DMS 273 treated with DMSO at 0.1 percent for 48 hours (cell line): ENCODE data around the gene AUTS2.
A peak's percentile ranks its signal among the peaks of the same experiment; 100 is the strongest.

Experiments used
- DNase-seq: peaks from one replicate; lab custom pipeline; 2025; lab: John Stamatoyannopoulos, UW

AUTS2 gene

DNA sequence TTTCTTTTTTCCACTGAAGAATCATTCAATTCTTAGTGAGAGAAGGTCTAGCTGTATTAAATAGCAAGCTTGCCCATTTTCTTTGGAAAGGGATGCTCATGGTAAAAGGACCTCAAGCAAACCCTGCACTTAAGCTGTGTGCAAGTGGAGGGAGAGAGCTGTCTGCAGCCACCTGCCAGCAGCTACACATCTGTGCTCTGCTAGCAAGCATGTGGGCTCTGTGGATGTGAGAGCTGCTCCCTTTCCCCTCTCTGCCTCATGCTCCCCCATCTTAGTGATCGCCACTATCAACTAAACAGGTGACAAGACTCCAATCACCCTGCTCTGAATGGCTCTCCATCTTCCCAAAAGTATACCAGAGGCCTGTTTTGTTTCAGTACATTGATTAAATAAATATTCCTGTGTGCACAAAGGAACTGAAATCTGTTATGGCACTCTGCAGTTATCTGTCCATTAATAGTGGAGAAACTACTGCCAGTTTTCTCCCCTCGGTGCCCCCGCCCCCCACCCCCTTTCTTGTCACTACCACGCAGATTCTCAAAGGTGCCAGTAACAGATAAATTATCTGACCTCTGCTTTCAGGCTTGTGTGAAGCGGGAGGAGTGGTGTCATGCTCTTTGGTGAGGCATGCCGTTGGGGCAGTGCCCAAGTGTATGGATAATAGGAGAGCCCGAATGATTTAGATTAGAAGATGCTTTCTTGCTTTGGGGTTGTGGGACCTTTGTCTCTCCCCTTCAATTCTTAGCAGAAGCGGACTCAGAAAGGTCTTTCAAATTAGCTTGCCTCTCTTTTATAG, 26.4 kb downstream of the AUTS2 start:
- peak; percentile 51 for DNase-seq

DNA sequence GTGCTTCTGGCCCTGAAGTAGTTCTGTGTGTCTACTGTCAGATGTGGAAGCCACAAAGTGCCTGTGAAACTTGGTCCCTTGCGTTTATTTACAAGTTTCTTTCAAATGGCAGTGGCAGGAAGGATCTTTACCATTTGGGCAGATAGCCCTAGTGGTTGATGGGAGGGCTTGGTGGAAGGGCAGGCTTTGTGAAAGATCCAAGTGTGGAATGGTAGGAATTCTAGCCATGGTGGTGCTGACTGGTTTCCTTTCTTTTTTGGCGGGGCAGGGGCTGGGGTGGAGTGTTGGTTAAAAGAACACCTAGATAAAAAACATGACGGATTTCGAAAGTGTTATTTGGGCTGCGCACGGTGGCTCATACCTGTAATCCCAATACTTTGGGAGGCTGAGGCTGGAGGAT, 27.0 kb downstream of the AUTS2 start:
- DNase-seq: no peak

DNA sequence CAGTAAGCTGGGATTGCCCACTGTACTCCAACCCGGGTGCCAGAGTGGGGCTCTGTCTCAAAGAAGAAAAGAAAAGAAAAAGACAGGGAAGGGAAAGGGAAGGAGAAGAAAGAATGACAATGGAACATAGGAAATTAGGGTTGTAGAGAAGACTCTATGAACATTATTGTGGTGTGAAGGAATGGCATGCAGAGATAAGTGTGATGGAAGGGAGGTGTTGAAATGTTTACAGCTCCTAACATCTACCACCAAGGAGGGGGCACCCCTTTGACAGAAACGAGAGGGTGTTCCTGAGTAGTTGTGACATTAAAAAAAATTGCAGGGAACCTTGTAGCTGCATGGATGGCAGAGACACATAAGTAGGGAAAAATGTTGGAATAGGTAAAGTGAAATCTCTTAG, 27.5 kb downstream of the AUTS2 start:
- DNase-seq: no peak

DNA sequence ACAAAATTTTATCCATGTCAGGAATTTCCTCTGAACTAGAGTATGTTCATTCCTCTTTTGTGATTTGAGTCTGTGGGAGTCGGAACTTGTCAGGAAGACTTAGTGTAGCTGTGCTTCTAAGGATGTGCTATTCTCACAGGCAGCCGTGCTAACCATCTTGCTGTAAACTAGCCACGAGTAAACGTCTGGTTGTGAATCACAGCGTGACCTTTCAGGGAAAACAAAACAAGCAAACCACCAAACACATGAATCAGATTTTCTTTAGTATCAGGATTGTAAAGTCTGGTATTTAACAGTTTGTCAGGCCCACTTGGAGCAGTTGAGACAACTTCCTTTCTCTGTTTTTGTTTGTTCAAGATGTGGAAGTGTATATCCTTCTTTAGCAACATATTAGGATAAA, 32.0 kb downstream of the AUTS2 start:
- DNase-seq: no peak

DNA sequence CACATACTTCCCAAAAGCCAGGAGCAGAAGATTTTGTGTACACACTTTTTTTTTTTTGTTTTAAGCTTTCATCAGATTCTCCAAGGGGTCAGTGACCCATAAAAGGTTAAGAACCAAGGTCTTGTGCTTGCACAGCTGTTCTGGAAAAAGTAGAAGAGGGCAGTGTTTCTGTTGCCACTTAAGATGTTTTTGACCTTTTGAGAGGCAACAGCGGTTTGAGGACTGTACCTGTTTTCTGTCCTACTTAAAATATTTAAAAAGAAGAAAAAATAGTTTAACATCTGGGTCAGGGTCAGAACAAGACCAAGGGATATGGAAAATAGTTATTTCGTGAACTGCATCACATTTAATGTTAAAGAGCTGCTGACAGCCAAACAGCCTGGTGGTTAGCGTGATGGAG, 32.9 kb downstream of the AUTS2 start:
- no peak for DNase-seq

DNA sequence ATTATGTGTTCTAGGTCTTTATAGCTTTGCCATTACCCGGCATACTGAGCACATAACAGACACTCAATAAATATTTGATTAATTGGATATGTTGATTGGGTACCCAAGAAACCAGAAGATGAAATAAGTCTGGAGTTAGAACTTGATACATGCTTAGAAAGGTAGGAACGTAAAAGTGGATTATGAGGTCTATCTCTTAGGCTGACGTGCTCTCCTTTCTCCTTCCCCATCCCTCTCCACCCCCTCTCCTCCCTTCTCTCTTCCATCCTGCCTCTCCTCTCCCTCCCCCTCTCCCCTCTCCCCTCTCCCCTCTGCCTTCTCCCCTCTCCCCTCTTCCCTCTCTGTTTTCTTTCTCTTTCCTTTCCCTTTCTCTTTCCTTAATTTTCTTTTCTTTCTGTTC, 34.0 kb downstream of the AUTS2 start:
- DNase-seq: no peak

DNA sequence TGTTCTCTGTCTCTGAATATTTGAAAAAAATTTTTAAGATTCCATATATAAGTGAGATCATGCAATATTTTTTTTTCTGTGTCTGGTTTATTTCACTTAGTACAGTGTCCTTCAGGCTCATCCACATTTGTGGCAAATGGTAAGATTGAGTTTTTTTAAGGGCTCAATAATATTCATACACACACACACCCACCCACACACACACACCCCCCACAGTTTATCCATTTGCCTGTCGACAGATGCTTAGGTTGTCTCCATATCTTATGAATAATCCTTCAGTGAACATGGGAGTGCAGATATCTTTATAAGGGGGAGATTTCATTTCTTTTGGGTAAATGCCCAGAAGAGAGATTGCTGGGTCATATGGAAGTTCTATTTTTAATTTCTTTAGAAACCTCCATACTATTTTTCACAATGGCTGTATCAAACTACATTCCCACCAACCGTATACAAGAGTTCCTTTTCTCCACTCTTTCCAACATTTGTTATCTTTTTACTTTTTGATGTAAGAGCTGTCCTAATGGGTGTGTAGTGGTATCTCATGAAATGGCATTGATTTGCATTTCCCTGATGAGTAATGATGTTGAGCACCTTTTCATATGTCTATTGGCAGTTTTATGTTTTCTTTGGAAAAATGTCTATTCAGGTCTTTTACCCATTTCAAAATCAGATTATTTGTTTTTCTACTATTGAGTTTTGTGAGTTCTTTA, 35.0 kb downstream of the AUTS2 start:
- peak; percentile 69 for DNase-seq

DNA sequence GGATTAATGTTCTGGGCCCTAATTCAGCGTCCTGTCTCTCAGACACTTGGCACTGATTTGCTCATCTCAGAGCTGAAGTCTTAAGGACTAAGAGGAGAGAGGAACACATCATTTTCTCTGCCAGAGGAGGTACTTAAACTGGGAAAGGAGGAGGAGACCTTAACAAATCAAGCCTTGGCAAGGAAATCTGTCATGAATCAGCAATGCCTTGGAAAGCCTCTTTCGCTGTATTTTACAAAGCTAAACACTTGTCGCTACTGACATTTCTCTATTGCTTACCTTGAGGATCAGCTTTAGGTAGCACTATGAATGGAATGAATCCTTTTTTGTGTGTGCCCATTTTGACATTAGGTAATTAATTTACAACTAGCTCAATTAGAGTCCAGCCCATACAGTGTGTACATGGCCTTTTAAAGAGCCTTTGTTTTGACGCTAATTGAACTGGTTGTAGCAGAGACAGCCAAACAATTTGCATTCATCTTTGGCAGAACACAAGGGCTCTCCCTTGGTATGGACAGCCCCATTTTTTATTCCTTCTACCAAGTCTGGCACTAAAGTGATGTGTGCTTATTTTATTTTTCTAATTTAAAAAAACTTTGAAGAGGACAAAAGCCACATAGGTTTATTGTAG, 37.4 kb downstream of the AUTS2 start:
- DNase-seq: no peak

DNA sequence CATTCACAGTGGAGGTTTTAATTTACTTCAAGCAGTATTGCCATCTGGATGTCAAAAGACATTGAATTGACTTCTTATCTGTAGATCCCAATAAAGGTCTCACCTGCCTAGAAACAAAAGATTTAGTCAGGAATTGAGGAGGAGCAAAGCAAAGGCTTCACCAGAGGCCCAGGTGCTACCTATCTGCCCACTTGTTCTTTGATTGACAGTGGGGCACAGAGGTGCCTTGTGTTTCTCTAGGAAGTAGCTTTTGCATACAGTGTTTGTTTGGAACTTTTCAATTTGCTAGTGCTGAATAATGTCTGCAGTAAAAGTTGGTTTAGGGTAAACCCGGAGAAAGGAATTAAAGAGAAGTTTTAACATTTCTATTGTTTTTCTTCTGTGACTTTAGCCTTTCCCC, 40.4 kb downstream of the AUTS2 start:
- DNase-seq: no peak

DNA sequence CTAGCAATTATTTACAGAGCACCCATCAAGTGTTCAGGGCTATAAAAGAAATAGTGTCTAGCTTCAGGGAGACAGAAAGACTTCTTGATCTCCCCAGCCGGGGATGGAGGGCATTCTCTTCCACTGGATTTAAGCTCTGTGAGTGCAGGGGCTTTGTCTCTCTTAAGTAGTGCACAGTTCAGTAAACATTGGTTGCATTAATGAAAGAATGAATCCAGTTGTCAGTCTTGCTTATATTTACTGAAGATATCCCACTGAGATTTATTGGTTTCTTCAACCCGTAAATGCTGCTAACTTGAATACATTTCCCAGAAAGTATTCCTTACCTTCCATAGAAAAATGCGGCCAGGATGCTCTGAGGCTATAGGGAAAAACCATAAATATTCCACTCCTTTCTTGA, 41.9 kb downstream of the AUTS2 start:
- no peak for DNase-seq

DNA sequence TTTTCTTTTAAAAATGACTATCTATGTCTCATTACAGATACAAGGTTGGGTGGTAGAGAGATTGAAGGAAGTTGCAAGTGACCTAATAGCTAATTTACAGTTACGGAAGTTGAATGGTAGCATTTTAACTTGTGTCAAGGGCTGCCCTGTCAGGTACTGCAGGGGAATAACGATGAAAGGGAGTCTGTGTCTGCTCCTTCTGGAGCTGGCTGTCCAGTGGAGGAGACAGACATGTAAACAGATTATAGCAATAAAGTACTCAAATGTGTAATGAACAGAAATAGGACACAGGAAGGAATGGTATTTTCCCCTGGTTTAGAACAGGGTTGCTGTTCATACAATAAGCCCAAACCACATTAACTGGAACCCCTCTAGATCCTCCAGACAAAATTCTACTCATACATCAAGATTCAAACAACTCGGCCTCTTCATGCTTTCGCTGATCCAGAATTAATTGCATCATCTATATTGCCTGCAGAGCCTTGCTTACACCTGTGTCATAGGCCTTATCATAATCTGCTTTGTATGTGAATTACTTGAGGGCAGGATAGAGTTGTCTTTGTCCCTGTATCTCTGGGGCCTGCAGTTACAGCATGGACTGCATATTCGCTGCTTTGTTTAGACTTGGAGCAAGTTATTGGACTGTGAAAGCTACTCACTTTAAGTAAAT, 42.8 kb downstream of the AUTS2 start:
- DNase-seq: no peak

DNA sequence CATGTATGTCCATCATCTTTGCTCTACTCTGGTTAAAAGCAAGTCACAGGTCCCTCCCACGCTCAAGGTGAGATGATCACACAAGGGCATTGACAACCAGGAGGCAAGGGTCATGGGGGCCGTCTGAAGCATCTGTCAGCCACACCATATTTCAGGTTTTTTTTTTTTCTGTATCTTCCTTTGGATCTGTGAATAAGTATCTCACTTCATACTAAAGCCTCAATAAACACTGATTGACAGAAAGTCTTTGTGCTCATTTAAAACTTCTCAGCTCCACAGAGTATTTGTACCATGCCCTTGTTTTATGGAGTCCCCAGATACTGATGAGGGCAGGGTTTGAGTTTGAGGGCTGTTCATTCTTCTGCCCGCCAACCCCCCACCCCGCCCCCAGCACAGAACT, 45.0 kb downstream of the AUTS2 start:
- DNase-seq: no peak

DNA sequence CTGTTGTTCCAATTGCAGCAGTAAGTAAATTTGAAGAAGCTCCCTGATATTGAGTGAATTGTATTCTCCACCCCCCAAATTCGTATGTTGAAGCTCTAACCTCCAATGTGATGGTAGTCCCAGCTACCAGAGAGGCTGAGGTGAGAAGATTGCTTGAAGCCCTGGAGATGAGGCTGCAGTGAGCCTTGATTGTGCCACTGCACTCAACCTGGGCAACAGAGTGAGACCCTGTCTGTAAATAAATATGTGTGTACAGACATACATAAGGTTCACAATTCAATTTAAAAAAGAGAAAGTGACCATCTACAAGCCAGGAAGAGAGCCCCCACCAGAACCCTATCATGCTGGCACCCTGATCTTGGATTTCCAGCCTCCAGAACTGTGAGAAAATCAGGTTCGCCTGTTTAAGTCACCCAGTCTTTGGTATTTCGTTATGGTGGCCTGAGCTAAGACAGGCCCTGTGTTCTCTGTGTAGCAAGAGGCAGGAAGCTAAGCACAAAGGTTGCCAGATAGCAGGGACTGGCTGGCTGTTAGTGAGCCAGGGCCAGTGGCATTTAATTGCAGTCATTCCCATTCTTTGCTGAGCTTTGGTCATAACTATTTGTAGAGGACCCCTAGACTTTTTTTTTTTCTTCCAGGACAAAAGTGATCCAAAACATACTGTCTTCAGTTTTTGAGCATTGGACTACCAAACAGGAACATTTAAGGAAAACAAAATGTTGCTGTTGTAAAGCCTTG, 45.6 kb downstream of the AUTS2 start:
- no peak for DNase-seq

DNA sequence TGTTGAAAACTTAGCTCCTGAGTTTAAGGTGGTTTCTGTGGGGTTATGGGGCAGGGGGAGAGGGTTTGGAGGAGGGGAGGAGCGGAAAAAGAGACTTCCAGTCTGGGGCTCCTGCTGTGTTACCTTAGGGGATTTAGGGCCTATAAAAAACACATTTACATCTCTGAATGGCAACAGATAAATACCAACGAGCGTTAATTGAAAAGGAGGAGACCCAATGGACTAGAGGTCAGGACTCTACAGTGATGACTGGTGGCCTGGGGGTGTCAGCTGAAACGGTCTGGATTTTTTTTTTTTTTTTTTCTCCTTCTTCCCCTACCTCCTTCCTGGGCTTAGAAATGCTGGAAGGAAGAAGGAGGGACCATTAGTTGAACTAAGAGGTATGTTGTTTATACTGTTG, 47.4 kb downstream of the AUTS2 start:
- DNase-seq: no peak

DNA sequence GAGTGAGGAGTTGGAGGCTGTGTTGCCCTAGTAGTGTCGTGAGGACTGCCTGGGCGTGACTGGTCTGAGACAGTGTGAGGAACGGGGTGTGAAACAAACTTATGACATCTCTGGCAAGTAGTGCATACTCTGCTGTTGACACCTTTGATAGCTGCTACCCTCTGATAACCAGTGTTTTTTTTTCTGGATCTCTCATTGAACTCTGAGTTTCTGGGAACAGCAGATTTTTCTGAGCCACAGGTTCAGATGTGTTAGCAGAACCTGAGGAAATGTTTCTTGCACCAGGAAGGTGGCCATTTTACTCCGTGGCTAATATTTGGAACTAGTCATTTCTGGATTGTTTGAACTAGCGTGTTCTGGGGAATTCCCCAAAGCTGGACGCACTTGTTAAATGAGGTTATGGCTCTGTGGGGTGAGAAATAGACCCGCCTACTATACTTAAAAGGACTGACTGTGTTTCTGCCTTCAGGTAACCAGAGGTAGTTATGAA, 52.9 kb downstream of the AUTS2 start:
- DNase-seq: no peak

DNA sequence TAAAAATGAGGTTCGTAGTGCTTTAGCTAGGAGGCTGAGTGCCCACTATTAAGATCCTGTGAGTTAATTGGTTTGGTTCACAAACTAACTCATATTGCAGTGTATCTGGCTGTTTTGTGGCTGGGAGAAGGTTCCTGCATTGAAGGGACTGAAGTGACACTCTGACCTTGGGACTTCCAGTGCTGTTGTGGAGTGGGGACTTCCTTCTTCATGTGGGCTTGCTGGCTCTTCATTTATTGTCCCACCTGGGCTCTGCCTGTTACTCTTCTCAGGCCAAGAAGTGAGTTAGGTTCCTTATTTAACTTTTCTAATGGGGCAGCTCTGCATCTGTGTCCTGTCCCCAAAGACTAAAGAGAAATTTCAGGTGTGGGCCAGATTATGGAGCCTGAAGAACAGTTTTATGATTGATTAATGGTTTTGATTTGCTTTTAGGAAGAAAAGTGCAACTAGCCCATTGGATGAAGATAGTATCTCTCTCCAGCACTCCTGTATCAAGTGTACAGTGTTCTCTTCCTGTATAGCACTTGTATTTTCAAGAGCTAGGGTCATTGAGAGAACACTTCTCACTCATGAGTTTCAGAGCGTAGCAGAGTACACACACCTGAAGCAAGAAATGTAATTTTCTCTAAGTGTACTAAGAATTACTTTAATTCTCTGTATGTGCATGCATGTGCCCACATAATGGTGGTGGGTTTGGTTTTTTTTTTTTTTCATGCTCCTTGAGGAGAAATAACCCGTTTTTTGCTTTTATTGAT, 54.8 kb downstream of the AUTS2 start:
- no peak for DNase-seq

DNA sequence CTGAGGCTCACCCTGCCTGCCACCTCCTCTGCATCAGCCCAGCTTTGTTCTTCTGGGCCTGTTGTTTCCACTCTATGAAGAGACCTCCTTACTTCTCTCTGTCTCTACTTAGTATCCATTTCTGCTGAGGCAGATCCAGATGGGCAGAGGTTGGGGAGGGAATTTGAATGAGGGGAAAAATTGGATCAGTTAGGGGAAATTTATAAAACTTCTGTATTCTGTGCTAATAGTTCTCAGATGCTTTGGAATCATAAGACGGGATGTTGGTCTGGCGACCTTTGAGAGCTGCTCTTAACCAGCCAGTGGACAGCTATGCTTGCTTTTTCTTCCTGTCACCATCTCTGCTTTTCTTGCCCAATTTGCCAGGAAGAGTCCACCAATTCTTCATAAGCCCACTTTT, 55.5 kb downstream of the AUTS2 start:
- DNase-seq: no peak

DNA sequence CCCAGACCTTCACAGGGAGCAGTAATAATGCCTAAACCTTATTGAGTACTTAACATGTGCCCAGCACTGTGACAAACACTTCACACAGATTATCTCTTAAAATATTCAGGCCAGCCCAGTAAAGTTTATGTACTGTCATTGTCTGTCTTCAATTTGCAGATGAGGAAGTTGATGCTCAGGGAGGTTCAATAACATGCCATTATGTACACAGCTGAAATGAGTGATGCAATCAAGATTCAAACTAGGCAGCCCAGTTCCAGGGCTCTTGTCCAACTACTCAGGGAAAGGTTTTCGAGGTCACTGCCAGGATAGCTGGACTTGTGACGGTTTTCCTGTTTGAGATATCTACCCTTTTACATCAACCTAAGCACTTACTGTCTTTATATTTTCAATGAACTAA, 56.1 kb downstream of the AUTS2 start:
- DNase-seq: no peak

DNA sequence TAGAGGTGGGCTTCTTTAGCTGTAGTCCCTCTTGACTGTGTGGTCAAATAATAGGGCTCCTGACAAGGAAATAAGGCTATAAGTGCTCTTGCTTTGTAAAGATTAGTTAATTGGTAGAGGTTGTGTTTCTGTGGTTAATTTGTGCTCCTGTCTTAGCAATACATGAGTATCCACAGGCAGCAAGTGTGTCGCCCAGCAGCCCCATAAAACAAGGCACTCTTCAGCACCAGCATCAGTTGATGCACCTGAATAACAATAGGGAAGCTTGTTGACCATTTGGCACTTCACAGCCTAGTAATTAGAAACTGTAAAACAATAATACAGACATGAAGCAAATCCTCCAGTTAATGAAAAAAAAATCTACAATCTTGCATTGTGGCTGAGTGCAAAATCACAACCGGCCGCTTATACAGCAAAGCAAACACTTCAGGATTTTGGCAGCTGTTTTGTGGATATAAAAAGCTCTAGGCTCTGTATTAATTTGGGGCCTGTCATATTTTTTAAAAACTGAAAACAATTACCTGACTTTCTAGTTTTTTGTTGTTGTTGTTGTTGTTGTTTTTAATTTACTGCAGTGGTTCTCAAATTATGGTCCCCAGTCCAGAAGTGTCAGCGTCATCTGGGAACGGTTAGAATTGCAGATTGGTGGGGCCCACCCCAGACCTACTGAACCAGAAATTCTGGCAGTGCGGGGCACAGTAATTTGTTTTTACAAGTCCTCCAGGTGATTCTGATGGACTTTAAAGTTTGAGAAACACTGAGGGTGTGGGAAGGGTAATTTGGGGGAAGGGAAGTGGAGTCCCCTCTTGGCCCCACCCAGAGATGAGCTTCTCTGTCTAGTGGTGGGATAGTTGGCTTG, 56.8 kb downstream of the AUTS2 start:
- DNase-seq: no peak

DNA sequence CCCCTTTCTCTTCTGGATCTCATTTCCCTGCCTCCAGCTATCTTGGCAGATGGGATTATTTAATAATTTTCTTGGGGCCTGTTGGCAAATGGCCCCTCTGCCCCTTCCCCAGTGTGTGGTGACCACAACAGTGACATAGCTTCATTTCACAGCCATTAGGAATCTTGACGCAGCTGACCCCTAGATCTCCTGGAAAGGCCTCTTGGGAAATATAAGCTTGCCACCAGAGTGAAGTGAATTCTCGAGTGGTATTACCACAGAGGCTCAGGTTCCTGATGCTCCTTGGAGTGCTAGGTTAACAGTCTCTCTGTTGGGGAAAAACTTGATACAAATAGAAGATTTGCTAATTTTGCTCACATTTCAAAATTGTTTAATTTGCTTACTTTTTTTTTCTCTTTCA, 57.8 kb downstream of the AUTS2 start:
- no peak for DNase-seq
